ENCODE data around the gene SLC8A3. TPM values are rescaled to one million over a fixed set of nuclear protein-coding genes. Genes with fewer than 3 reads are reported as not detected.

SLC8A3 gene
- total RNA-seq, 4 donors from 2014 or later: 0.34 to 1.6 (median 0.73) TPM

- DNase-seq (ENCODE audit: low spot score in 2 of 2): peak in 1 of 2 donors; percentile 34
- intact Hi-C loops (cut with DNase I; ENCODE audit: low total_unique reads): no loop called here
- TF ChIP-seq POLR2A (IDR thresholded peaks at IDR 0.05): no peak
- TF ChIP-seq CTCF (IDR thresholded peaks at IDR 0.05): no peak
- 84 to 91% methylated on average over 7 of the region's 7 CpGs for WGBS, 2 donors
- H3K4me3 ChIP-seq (ENCODE audit: low read depth, poor library complexity, severe bottlenecking): no peak overlapping the region
These were observed 177.0 kb downstream of the SLC8A3 start for GRCh38 chr14:70011708-70012107.

GRCh38 chr14:70011098-70011497, 177.7 kb downstream of the SLC8A3 start:
- WGBS, 2 donors: 63 to 65% methylated on average over 6 of the region's 6 CpGs
- intact Hi-C loops (cut with DNase I; ENCODE audit: low total_unique reads): no loop called here
- no peak for TF ChIP-seq POLR2A (IDR thresholded peaks at IDR 0.05)
- TF ChIP-seq CTCF (IDR thresholded peaks at IDR 0.05): no peak

GRCh38 chr14:70009961-70010360, 178.8 kb downstream of the SLC8A3 start:
- intact Hi-C loops (cut with DNase I; ENCODE audit: low total_unique reads): no loop called here
- 61 to 62% methylated on average over 8 of the region's 8 CpGs for whole genome bisulfite sequencing, 2 donors
- TF ChIP-seq CTCF (IDR thresholded peaks at IDR 0.05) (no peak), POLR2A (IDR thresholded peaks at IDR 0.05) (no peak)
- H3K4me3 ChIP-seq (ENCODE audit: low read depth, poor library complexity, severe bottlenecking): no peak overlapping the region
- DNase-seq (ENCODE audit: low spot score in 2 of 2): no peak

More at GRCh38 chr14:70011098-70011497, 177.7 kb downstream of the SLC8A3 start:
- no peak for DNase-seq (ENCODE audit: low spot score in 2 of 2)
- no peak overlapping the region for H3K4me3 ChIP-seq (ENCODE audit: low read depth, poor library complexity, severe bottlenecking)

- whole genome bisulfite sequencing, 2 donors: 49 to 60% methylated on average over 6 of the region's 6 CpGs
- intact Hi-C loops (cut with DNase I; ENCODE audit: low total_unique reads): no loop called here
- TF ChIP-seq POLR2A (IDR thresholded peaks at IDR 0.05) (no peak), CTCF (IDR thresholded peaks at IDR 0.05) (no peak)
- no peak for DNase-seq (ENCODE audit: low spot score in 2 of 2)
- no peak overlapping the region for H3K4me3 ChIP-seq (ENCODE audit: low read depth, poor library complexity, severe bottlenecking)
These were observed 180.2 kb downstream of the SLC8A3 start for GRCh38 chr14:70008284-70009262.

GRCh38 chr14:70006699-70007098, 182.1 kb downstream of the SLC8A3 start:
- no peak overlapping the region for H3K4me3 ChIP-seq (ENCODE audit: low read depth, poor library complexity, severe bottlenecking)
- TF ChIP-seq POLR2A (IDR thresholded peaks at IDR 0.05): no peak
- no peak for TF ChIP-seq CTCF (IDR thresholded peaks at IDR 0.05)
- intact Hi-C loops (cut with DNase I; ENCODE audit: low total_unique reads): no loop called here
- peak in 1 of 2 donors; percentile 48 for DNase-seq (ENCODE audit: low spot score in 2 of 2)
- 78 to 85% methylated on average over 6 of the region's 6 CpGs for WGBS, 2 donors
